H1 (cell line): ENCODE results near the gene NIT2. TPM values are rescaled to one million over a fixed set of nuclear protein-coding genes. Genes with fewer than 3 reads are reported as not detected.

Source experiments
- ASH2L ChIP-seq: fragments of 200-600, 300-600 bp; sonication (generic); IDR thresholded peaks from one replicate; pipeline ENCODE4 v1.7.1; 2017; ENCODE audit warnings: low read length
- BRCA1 ChIP-seq: IDR thresholded peaks from 2 replicates; pipeline ENCODE4 v1.6.1; 2012; ENCODE audit warnings: low read depth, low read length, improper control_type of control experiment
- CBX8 ChIP-seq: fragments of 300-800, 300-1000 bp; sonication (generic); IDR thresholded peaks from 2 replicates; pipeline ENCODE4 v1.7.1; 2016; ENCODE audit warnings: low read depth, low read length, borderline replicate concordance
- E2F6 ChIP-seq: IDR thresholded peaks from 2 replicates; pipeline ENCODE4 v1.6.1; 2012; ENCODE audit warnings: inconsistent platforms
- EP300 ChIP-seq, 2 experiments: IDR thresholded peaks; 1 replicate in 1 of 2; 2 replicates in 1 of 2; pipeline ENCODE4 v1.6.1; 2011 to 2012; ENCODE audit warnings: low read depth in 2 of 2, low read length in 2 of 2, mild to moderate bottlenecking in 2 of 2, borderline replicate concordance in 1 of 2, inconsistent platforms in 1 of 2, moderate library complexity in 1 of 2
- FOSL1 ChIP-seq: IDR thresholded peaks from 2 replicates; pipeline ENCODE4 v1.6.1; 2011; ENCODE audit warnings: mild to moderate bottlenecking, low read depth, low read length, moderate library complexity; ENCODE audit not compliant: insufficient read depth
- GABPA ChIP-seq: IDR thresholded peaks from 2 replicates; pipeline ENCODE4 v1.6.1; 2011; ENCODE audit warnings: mild to moderate bottlenecking, low read length, moderate library complexity, borderline replicate concordance; ENCODE audit not compliant: insufficient read depth
- GTF2F1 ChIP-seq: IDR thresholded peaks from 2 replicates; pipeline ENCODE4 v1.6.1; 2012; ENCODE audit warnings: low read depth, low read length, improper control_type of control experiment, borderline replicate concordance
- KDM5A ChIP-seq: fragments of 200-600 bp; IDR thresholded peaks from 2 replicates; pipeline ENCODE4 v1.7.1; 2012; ENCODE audit warnings: mild to moderate bottlenecking, low read length, inconsistent platforms, mixed read lengths
- MAX ChIP-seq: IDR thresholded peaks from 2 replicates; pipeline ENCODE4 v1.6.1; 2012; ENCODE audit warnings: inconsistent platforms
- NANOG ChIP-seq: IDR thresholded peaks from 2 replicates; pipeline ENCODE4 v1.6.1; 2011; ENCODE audit warnings: low read length, low read depth, mild to moderate bottlenecking, inconsistent platforms; ENCODE audit not compliant: insufficient read depth, poor library complexity, severe bottlenecking
- POLR2A ChIP-seq, 2 experiments: IDR thresholded peaks; 1 replicate in 1 of 2; 2 replicates in 1 of 2; pipeline ENCODE4 v1.6.1; 2011; ENCODE audit warnings: low read depth in 2 of 2, low read length in 2 of 2, mild to moderate bottlenecking in 2 of 2; ENCODE audit errors: control extremely low read depth in 1 of 2
- RBBP5 ChIP-seq: IDR thresholded peaks from 2 replicates; pipeline ENCODE4 v1.7.1; 2012; ENCODE audit warnings: low read depth, mild to moderate bottlenecking, inconsistent platforms, low read length, moderate library complexity, borderline replicate concordance
- RFX5 ChIP-seq: IDR thresholded peaks from 2 replicates; pipeline ENCODE4 v1.6.1; 2011; ENCODE audit warnings: low read depth, low read length, improper control_type of control experiment, borderline replicate concordance
- RNF2 ChIP-seq: fragments of 200-900, 300-1000 bp; sonication (generic); IDR thresholded peaks from 2 replicates; pipeline ENCODE4 v1.7.1; 2016; ENCODE audit warnings: borderline replicate concordance, low read depth, mild to moderate bottlenecking, antibody characterized with exemption, low read length; ENCODE audit not compliant: poor library complexity, severe bottlenecking; ENCODE audit errors: missing control alignments
- RXRA ChIP-seq: IDR thresholded peaks from 2 replicates; pipeline ENCODE4 v1.6.1; 2011; ENCODE audit warnings: low read depth, mild to moderate bottlenecking, low read length, moderate library complexity; ENCODE audit not compliant: insufficient read depth
- SAP30 ChIP-seq: fragments of 300-600 bp; sonication (generic); IDR thresholded peaks from 2 replicates; pipeline ENCODE4 v1.7.1; 2012; ENCODE audit warnings: low read length, moderate library complexity, mild to moderate bottlenecking, inconsistent platforms; ENCODE audit not compliant: insufficient read depth, insufficient replicate concordance
- SRF ChIP-seq: IDR thresholded peaks from 2 replicates; pipeline ENCODE4 v1.6.1; 2011; ENCODE audit warnings: mild to moderate bottlenecking, low read depth, low read length, moderate library complexity
- TCF12 ChIP-seq: IDR thresholded peaks from 2 replicates; pipeline ENCODE4 v1.6.1; 2011; ENCODE audit warnings: low read depth, mild to moderate bottlenecking, low read length
- USF2 ChIP-seq: IDR thresholded peaks from 2 replicates; pipeline ENCODE4 v1.6.1; 2011; ENCODE audit warnings: low read length, improper control_type of control experiment
- YY1 ChIP-seq: IDR thresholded peaks from 2 replicates; pipeline ENCODE4 v1.6.1; 2011; ENCODE audit warnings: low read depth, mild to moderate bottlenecking, low read length
- polyA plus RNA-seq, 7 experiments: library from polyadenylated mRNA; depleted of rRNA in 3 of 7; stranded (reverse) in 5 of 7; unstranded in 2 of 7; fragments of >200 nt in 5 of 7; fragments of 200-250 nt in 2 of 7; gene quantifications; 1 replicate in 5 of 7; 2 replicates in 1 of 7; 4 replicates in 1 of 7; pipeline versions ENCODE4 v1.2.1 to v1.2.3, GENCODE V29; 2011 to 2013; ENCODE audit warnings: missing spikeins in 2 of 7, mixed read lengths in 2 of 7
- total RNA-seq: library from RNA; stranded (reverse); fragmentation: NEBNext Ultra II Directional; extraction: Animal tissue kit (Norgen Biotek cat#: 25700); gene quantifications from 2 replicates; pipeline ENCODE4 v1.2.1, GENCODE V29; 2021

NIT2 gene
- total and polyA plus RNA-seq, 2 of the 8 experiments (the other 6 are each of a cell fraction or from before 2014, with no cell fraction given): 15.2 to 25.3 TPM

- TF ChIP-seq SAP30: peak; percentile 71
- no peak for TF ChIP-seq RNF2
- peak; percentile 91 for TF ChIP-seq ASH2L
- TF ChIP-seq FOSL1: no peak
- TF ChIP-seq RFX5: no peak
- peak; percentile 49; the same call in 1 of the 2 replicates for TF ChIP-seq KDM5A
- TF ChIP-seq POLR2A (IDR thresholded peaks at IDR 0.05; ENCODE audit: control extremely low read depth in 1 of 2, low read depth in 2 of 2, low read length in 2 of 2): peak; percentile 88 to 94
- no peak for TF ChIP-seq TCF12
- TF ChIP-seq BRCA1: no peak
- peak; percentile 76 for TF ChIP-seq MAX
- peak; percentile 65 for TF ChIP-seq RBBP5
- peak; percentile 71 for TF ChIP-seq E2F6
- no peak for TF ChIP-seq SRF
- no peak; the same call in 1 of the 2 replicates for TF ChIP-seq YY1
- TF ChIP-seq EP300 (IDR thresholded peaks at IDR 0.05; ENCODE audit: borderline replicate concordance in 1 of 2, low read depth in 2 of 2, low read length in 2 of 2): no peak
- peak; percentile 90 for TF ChIP-seq GABPA
- peak; percentile 61; the same call in 1 of the 2 replicates for TF ChIP-seq GTF2F1
- no peak for TF ChIP-seq RXRA
- no peak for TF ChIP-seq NANOG
- no peak for TF ChIP-seq CBX8
- no peak for TF ChIP-seq USF2
These were observed 66.5 kb downstream of the NIT2 start, which contains the start of the genes LNP1 and TOMM70 (continued) for GRCh38 chr3:100400780-100401673.
